ENCODE results near the gene CLCN5.
A peak's percentile ranks its signal among the peaks of the same experiment; 100 is the strongest.

Gene CLCN5

DNA sequence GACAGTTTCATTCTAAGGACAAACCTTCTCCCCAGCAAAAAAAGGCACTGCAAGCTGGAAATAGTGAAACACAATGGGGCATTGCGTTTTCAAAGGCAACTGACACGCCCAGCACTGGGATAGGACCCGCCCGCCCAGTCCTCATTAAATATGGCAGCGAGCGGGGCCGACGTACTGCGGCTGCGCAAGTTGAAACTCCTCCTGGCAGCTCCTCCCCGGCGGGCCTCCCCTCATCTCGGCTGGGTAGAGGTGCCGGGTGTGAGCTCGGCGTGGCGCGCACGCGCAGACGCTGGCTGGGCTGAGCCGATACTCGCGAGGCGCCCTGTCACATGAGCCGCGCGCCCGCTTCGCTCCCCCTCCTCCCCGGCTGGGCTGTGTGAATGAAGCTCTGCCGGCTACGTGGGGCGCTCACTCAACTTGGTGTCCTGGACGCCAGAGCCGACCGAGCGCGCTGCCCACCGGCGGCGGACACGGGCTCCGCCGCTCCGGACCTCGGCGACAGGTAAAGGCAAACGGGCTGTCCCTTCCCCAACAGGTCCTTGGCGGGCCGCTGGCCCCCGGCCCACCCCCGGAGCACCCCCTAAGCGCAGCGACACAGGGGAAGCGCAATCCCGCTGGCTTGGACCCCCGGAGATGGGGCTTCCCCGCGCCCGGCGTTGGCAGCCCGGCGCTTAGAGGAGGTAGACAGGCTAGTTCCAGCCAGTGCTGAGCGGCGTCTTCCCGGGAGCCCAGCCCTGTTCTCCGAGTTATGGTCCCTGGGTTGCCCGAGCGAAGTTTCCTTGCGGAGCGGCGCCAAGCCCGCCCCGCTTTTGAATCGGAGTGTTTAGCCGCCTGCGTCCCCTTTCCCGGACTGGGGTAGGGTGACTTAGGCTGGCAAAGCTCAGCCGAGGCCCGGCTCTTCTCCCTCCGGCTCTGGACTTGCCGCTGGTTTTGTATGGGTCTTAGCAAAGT is at the start of gene CLCN5:
TSS of gene CLCN5 (plus strand) at position 306 of the 951 bp plus-strand sequence. CDS start 2,703 bp downstream, outside the sequence.
- peak within 1 kb of the TSS; percentile 67 for H3K4me3 ChIP-seq (ENCODE audit: low read depth, low read length)
- DNase-seq (ENCODE audit: low read depth), result peak; percentile 70
- TF ChIP-seq, protein P1, sequence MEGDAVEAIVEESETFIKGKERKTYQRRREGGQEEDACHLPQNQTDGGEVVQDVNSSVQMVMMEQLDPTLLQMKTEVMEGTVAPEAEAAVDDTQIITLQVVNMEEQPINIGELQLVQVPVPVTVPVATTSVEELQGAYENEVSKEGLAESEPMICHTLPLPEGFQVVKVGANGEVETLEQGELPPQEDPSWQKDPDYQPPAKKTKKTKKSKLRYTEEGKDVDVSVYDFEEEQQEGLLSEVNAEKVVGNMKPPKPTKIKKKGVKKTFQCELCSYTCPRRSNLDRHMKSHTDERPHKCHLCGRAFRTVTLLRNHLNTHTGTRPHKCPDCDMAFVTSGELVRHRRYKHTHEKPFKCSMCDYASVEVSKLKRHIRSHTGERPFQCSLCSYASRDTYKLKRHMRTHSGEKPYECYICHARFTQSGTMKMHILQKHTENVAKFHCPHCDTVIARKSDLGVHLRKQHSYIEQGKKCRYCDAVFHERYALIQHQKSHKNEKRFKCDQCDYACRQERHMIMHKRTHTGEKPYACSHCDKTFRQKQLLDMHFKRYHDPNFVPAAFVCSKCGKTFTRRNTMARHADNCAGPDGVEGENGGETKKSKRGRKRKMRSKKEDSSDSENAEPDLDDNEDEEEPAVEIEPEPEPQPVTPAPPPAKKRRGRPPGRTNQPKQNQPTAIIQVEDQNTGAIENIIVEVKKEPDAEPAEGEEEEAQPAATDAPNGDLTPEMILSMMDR (IDR thresholded peaks at IDR 0.05; ENCODE audit: control insufficient read depth, extremely low read depth, insufficient read depth), result no peak

DNA sequence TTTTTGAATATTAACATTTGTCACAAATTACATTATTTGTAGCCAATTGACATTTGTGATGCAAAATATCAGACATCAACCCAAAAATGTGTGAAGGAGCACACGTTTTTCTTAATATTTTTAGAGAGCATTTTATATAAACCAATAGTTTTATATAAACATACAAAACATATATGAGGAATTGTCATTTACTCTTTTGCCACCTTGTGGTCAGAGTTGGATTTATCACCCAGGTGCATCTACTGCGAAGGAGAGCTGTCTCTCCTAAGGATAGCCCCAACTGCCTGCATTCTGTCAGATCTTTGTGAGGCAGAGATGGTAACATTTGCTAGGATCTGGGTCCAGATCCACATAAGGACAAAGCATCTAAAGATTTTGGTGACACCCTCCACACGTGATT is 45.6 kb upstream of the CLCN5 start:
- no peak overlapping the region for H3K4me3 ChIP-seq (ENCODE audit: low read depth, low read length)
- no peak for DNase-seq (ENCODE audit: low read depth)
- TF ChIP-seq, protein P1 (IDR thresholded peaks at IDR 0.05; ENCODE audit: control insufficient read depth, extremely low read depth, insufficient read depth), result peak; percentile 36

DNA sequence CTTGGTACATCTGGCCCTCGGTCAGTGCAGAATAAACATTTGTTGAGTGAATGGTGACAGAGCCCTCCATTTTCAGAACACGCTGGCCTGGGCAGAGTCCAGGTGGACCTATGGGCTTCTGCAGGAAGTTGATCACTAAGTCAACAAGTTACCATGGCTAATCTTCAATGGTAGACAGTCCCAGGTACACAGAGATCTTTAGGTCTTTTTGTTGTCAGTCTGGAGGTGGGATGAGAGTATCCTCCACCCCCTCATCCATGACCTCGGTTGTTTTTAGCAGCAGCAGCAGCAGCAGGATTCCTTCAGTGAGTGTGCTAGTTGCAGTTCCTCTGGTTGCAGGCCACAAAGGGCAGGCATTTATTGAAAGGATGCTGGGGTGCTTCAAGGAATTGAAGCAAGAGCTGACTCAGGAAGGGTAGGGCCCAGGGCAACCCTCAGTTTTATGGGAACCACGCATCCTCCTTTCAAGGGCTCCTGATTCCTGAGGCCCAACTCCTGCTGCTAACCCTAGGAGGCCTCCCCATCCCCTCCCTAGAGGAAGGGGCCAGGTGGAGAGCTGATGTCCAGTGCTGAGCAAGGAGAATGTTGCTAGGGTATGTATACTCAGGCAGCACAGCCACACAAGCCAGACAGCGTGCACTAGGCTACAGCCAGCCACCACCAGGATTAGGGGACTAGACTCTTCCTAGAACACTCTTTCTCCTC is 44.8 kb upstream of the CLCN5 start:
- no peak for DNase-seq (ENCODE audit: low read depth)
- no peak overlapping the region for H3K4me3 ChIP-seq (ENCODE audit: low read depth, low read length)
- TF ChIP-seq, protein P1 (IDR thresholded peaks at IDR 0.05; ENCODE audit: control insufficient read depth, extremely low read depth, insufficient read depth), result no peak

DNA sequence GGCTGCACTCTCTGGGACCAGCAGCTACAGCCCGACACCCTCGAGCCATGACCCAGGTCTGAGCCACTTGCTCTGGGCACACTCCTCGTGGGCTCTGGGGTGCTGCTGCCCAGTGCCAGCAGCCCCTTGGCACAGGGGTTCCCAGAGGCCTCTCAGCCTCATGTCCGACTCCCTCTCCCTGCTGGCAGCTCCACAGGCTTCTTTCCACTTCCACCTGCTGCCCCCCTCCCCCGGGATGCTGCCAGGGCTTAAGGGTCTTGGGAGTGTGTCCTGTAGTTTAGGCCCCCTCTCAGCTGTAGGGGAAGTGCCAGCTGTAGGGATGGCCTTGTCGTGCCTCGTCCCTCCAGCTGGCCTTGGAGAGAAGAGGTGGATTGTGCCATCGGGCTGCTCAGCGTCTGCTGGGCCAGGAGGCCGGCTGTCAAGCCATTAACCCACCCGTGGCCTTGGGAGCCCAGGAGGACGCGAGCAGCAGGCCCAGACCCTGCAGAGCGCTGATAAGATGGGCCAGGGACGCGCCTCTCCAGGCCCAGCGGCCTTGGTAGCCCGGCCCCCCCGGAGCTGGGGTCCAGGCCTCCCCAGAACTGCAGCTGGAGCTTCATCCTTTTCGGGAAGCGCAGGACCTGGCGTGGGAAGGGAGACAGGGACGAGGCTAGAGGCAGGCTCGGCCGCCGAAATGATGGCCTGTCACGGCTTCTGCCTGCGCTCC is 44.1 kb upstream of the CLCN5 start:
- TF ChIP-seq, protein P1 (IDR thresholded peaks at IDR 0.05; ENCODE audit: control insufficient read depth, extremely low read depth, insufficient read depth), result no peak
- peak overlapping the region; percentile 55 for H3K4me3 ChIP-seq (ENCODE audit: low read depth, low read length)
- no peak for DNase-seq (ENCODE audit: low read depth)

DNA sequence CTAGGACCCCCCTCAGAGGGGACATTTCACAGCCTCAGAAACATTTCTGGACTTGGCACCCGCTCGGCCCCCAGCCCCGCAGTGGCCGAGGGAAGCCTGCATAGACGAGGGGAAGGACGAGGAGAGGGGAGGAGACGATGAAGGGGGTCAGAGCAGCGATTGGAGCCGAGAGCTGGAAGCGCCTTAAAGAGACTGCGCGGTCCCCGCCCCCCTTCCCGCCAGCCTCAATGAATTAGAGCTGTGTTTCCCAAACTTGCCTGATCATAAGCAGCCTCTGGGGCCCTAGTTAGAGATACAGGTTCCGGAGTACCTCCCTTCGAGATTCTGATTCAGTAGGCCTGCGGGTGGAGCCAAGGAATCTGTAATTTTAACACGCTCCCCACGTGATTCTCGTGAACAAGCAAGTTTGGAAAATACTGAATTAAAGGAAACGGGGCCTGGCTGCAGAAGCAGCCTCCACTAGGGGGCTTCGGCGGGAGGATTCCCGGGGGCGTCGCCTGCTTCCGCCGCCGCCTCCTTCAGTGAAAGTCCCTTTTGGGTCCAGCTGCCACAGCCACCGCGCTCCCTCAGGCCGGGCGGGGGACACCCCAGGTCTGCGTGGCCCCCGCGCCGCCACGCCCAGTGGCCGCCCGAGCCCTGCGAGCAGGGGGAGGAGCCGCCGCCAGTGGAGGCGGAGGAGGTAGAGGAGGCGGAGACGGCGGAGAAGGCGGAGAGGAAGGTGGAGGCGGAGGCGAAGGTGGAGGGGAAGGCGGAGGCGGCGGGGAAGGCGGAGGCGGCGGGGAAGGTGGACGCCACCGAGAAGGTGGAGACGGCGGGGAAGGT is 43.4 kb upstream of the CLCN5 start, which contains the start of gene USP27X:
TSS of gene USP27X (plus strand) at position 651 of the 822 bp plus-strand sequence. CDS start 824 bp downstream, outside the sequence.
- no peak for DNase-seq (ENCODE audit: low read depth)
- H3K4me3 ChIP-seq (ENCODE audit: low read depth, low read length), result peak within 1 kb of the TSS; percentile 55
- TF ChIP-seq, protein P1 (IDR thresholded peaks at IDR 0.05; ENCODE audit: control insufficient read depth, extremely low read depth, insufficient read depth), result no peak
